ENCODE data around the gene ACACA. TPM values are rescaled to one million over a fixed set of nuclear protein-coding genes. Genes with fewer than 3 reads are reported as not detected.
A peak's percentile ranks its signal among the peaks of the same experiment; 100 is the strongest.

ACACA gene
- total and polyA plus RNA-seq, 2 donors (not counting 1 experiment from before 2014, with no cell fraction given) = 45.2 to 123 TPM

DNA sequence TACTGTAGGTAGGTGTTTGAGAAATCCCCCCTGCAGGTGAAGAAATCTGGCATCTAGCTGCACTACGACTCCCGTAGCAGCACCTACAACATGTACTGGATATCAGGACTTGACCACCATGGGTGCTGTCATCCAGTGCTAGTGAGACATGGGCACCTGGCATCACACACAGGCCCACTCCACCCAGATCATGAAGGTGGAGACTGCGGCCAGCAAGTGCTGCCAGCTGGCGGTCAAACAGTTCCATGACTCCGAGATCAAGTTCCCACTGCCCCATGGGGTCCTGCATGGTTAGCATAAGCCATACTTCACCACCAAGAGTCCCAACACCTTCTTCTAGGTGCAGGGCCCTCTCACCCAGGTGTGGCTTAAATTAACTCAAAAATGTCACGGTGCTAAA lies 243.8 kb downstream of the ACACA start:
- H3K9me3 ChIP-seq (ENCODE audit: control insufficient read depth, insufficient read depth, low read depth, low read length) = no peaks in the 10 kb centered on the region
- H4K20me1 ChIP-seq (ENCODE audit: control insufficient read depth, extremely low read depth, insufficient read depth, low read length) = no peaks in the 10 kb centered on the region
- H3K4me1 ChIP-seq (ENCODE audit: control insufficient read depth, extremely low read depth, insufficient read depth, low read length) = peaks cover 2% of the 10 kb centered on the region
- H3K4me2 ChIP-seq (ENCODE audit: extremely low read depth, insufficient read depth, low read length) = no peak overlapping the region
- H3K27me3 ChIP-seq (ENCODE audit: control insufficient read depth, insufficient read depth, low read length) = no peaks in the 10 kb centered on the region
- H3K9ac ChIP-seq (ENCODE audit: insufficient read depth, low read length) = no peak overlapping the region
- H3K79me2 ChIP-seq (ENCODE audit: control insufficient read depth, insufficient read depth, low read length) = no peaks in the 10 kb centered on the region
- no peak overlapping the region for H3K27ac ChIP-seq (ENCODE audit: insufficient read depth, low read length)
- no peak overlapping the region for H2AFZ ChIP-seq (ENCODE audit: low read length)
- TF ChIP-seq, protein P1, sequence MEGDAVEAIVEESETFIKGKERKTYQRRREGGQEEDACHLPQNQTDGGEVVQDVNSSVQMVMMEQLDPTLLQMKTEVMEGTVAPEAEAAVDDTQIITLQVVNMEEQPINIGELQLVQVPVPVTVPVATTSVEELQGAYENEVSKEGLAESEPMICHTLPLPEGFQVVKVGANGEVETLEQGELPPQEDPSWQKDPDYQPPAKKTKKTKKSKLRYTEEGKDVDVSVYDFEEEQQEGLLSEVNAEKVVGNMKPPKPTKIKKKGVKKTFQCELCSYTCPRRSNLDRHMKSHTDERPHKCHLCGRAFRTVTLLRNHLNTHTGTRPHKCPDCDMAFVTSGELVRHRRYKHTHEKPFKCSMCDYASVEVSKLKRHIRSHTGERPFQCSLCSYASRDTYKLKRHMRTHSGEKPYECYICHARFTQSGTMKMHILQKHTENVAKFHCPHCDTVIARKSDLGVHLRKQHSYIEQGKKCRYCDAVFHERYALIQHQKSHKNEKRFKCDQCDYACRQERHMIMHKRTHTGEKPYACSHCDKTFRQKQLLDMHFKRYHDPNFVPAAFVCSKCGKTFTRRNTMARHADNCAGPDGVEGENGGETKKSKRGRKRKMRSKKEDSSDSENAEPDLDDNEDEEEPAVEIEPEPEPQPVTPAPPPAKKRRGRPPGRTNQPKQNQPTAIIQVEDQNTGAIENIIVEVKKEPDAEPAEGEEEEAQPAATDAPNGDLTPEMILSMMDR (conservative IDR thresholded peaks at IDR 0.05 in 1 of 2, IDR thresholded peaks at IDR 0.05 in 1 of 2; ENCODE audit: low read depth in 1 of 2, low read length in 2 of 2) = no peak
- TF ChIP-seq EZH2 (IDR thresholded peaks at IDR 0.05; ENCODE audit: low read length, missing control alignments) = no peak
- H3K4me3 ChIP-seq (replicated peaks in 1 of 4; ENCODE audit: control extremely low read depth in 1 of 4, insufficient read depth in 1 of 4, low read depth in 3 of 4, low read length in 4 of 4) = no peak overlapping the region
- peaks cover 2% of the 10 kb centered on the region for H3K36me3 ChIP-seq (ENCODE audit: control insufficient read depth, insufficient read depth, low read length)
- no peak for DNase-seq (ENCODE audit: low read depth in 2 of 2)

DNA sequence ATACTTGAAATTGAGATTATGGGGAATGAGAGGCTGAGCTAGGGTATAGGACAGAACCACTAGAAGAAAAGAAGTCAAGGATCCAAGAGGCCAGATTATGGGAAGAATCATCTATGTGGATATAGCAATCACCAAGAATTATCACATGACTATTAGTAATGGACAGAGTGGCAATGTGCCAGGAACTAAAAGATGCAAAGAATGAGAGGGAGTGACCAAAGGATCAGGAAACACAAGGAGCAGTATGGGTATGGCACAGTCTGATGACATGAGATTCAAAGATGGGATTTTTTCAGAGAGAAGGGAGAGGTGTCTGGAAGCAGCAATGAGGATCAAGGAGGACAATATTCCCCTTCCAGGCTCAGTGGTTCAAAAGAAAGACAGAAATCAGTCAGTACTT lies 245.7 kb downstream of the ACACA start:
- H3K27ac ChIP-seq (ENCODE audit: insufficient read depth, low read length) = no peak overlapping the region
- H3K4me3 ChIP-seq (replicated peaks in 1 of 4; ENCODE audit: control extremely low read depth in 1 of 4, insufficient read depth in 1 of 4, low read depth in 3 of 4, low read length in 4 of 4) = no peak overlapping the region
- H3K79me2 ChIP-seq (ENCODE audit: control insufficient read depth, insufficient read depth, low read length) = no peaks in the 10 kb centered on the region
- H3K9ac ChIP-seq (ENCODE audit: insufficient read depth, low read length) = no peak overlapping the region
- peaks cover 2% of the 10 kb centered on the region for H3K36me3 ChIP-seq (ENCODE audit: control insufficient read depth, insufficient read depth, low read length)
- H3K4me1 ChIP-seq (ENCODE audit: control insufficient read depth, extremely low read depth, insufficient read depth, low read length) = peaks cover 2% of the 10 kb centered on the region
- peak overlapping the region; percentile 9 for H3K4me2 ChIP-seq (ENCODE audit: extremely low read depth, insufficient read depth, low read length)
- no peaks in the 10 kb centered on the region for H3K27me3 ChIP-seq (ENCODE audit: control insufficient read depth, insufficient read depth, low read length)
- DNase-seq (ENCODE audit: low read depth in 2 of 2) = peak; percentile 22 to 57
- H3K9me3 ChIP-seq (ENCODE audit: control insufficient read depth, insufficient read depth, low read depth, low read length) = no peaks in the 10 kb centered on the region
- H2AFZ ChIP-seq (ENCODE audit: low read length) = no peak overlapping the region
- TF ChIP-seq, protein P1 (conservative IDR thresholded peaks at IDR 0.05 in 1 of 2, IDR thresholded peaks at IDR 0.05 in 1 of 2; ENCODE audit: low read depth in 1 of 2, low read length in 2 of 2) = no peak
- no peak for TF ChIP-seq EZH2 (IDR thresholded peaks at IDR 0.05; ENCODE audit: low read length, missing control alignments)
- no peaks in the 10 kb centered on the region for H4K20me1 ChIP-seq (ENCODE audit: control insufficient read depth, extremely low read depth, insufficient read depth, low read length)

DNA sequence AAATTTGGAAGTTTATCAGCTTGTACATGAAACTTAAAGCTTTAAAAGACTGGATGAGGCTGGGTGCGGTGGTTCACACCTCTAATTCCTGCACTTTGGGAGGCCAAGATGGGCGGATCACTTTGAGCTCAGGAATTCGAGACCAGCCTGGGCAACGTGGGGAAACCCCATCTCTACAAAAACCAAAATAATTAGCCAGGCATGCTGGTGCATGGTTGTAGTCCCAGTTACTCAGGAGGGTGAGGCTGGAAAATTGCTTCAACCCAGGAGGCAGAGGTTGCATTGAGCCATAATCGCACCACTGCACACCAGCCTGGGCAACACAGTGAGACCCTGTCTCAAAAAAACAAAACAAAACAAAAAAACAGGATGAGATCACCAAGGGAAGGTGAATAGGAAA lies 248.3 kb downstream of the ACACA start:
- Histone ChIP-seq H3K4me3 (replicated peaks in 1 of 4; ENCODE audit: control extremely low read depth in 1 of 4, insufficient read depth in 1 of 4, low read depth in 3 of 4, low read length in 4 of 4) (no peak overlapping the region), H4K20me1 (ENCODE audit: control insufficient read depth, extremely low read depth, insufficient read depth, low read length) (no peaks in the 10 kb centered on the region), H3K27me3 (ENCODE audit: control insufficient read depth, insufficient read depth, low read length) (no peaks in the 10 kb centered on the region), H3K36me3 (ENCODE audit: control insufficient read depth, insufficient read depth, low read length) (peaks cover 2% of the 10 kb centered on the region), H3K4me2 (ENCODE audit: extremely low read depth, insufficient read depth, low read length) (no peak overlapping the region), H3K79me2 (ENCODE audit: control insufficient read depth, insufficient read depth, low read length) (no peaks in the 10 kb centered on the region), H3K9me3 (ENCODE audit: control insufficient read depth, insufficient read depth, low read depth, low read length) (no peaks in the 10 kb centered on the region), H3K4me1 (ENCODE audit: control insufficient read depth, extremely low read depth, insufficient read depth, low read length) (peaks cover 2% of the 10 kb centered on the region), H3K27ac (ENCODE audit: insufficient read depth, low read length) (no peak overlapping the region), H3K9ac (ENCODE audit: insufficient read depth, low read length) (no peak overlapping the region), H2AFZ (ENCODE audit: low read length) (no peak overlapping the region)
- TF ChIP-seq EZH2 (IDR thresholded peaks at IDR 0.05; ENCODE audit: low read length, missing control alignments) = no peak
- TF ChIP-seq, protein P1 (conservative IDR thresholded peaks at IDR 0.05 in 1 of 2, IDR thresholded peaks at IDR 0.05 in 1 of 2; ENCODE audit: low read depth in 1 of 2, low read length in 2 of 2) = no peak
- DNase-seq (ENCODE audit: low read depth in 2 of 2) = no peak

All from fibroblast of lung (primary cell).